ENCODE results near the gene PDE4B.
A peak's percentile ranks its signal among the peaks of the same experiment; 100 is the strongest.

PDE4B gene

DNA sequence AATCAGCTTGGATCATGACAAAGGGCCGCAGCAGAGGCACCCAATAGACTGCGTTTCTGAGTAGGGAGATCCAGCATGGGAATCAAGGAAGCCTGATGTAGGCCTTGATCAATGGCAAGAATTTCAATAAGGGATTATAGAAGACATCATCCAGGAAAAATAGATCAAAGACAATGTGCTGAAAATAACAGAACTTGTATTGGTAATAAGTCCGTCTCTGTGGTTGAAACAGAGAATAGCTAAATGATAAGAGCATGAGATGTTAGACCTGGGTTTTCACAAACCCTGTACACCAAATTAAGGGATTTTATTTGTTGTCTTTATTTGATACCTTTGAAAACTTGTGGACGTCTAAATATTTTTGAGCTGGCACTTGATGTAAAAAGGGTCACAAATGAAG lies 513.2 kb downstream of the PDE4B start:
- Histone ChIP-seq H3K4me2 (peak overlapping the region; percentile 71), H3K4me3 (IDR thresholded peaks at IDR 0.05; ENCODE audit: insufficient read depth, low read depth, low read length) (no peak overlapping the region), H3K36me3 (ENCODE audit: insufficient read depth) (no peaks in the 10 kb centered on the region), H4K20me1 (ENCODE audit: insufficient read depth) (no peaks in the 10 kb centered on the region), H2AFZ (ENCODE audit: low read depth) (no peak overlapping the region), H3K9ac (no peak overlapping the region), H3K4me1 (ENCODE audit: low read depth, poor library complexity, severe bottlenecking) (peaks cover 70% of the 10 kb centered on the region), H3K27ac (no peak overlapping the region; the same call in 1 of the 2 replicates), H3K79me2 (ENCODE audit: insufficient read depth, low read depth) (no peaks in the 10 kb centered on the region), H3K27me3 (ENCODE audit: insufficient read depth, low read depth) (no peaks in the 10 kb centered on the region)
- TF ChIP-seq, protein P1, sequence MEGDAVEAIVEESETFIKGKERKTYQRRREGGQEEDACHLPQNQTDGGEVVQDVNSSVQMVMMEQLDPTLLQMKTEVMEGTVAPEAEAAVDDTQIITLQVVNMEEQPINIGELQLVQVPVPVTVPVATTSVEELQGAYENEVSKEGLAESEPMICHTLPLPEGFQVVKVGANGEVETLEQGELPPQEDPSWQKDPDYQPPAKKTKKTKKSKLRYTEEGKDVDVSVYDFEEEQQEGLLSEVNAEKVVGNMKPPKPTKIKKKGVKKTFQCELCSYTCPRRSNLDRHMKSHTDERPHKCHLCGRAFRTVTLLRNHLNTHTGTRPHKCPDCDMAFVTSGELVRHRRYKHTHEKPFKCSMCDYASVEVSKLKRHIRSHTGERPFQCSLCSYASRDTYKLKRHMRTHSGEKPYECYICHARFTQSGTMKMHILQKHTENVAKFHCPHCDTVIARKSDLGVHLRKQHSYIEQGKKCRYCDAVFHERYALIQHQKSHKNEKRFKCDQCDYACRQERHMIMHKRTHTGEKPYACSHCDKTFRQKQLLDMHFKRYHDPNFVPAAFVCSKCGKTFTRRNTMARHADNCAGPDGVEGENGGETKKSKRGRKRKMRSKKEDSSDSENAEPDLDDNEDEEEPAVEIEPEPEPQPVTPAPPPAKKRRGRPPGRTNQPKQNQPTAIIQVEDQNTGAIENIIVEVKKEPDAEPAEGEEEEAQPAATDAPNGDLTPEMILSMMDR (conservative IDR thresholded peaks at IDR 0.05; ENCODE audit: low read depth, low read length): no peak

DNA sequence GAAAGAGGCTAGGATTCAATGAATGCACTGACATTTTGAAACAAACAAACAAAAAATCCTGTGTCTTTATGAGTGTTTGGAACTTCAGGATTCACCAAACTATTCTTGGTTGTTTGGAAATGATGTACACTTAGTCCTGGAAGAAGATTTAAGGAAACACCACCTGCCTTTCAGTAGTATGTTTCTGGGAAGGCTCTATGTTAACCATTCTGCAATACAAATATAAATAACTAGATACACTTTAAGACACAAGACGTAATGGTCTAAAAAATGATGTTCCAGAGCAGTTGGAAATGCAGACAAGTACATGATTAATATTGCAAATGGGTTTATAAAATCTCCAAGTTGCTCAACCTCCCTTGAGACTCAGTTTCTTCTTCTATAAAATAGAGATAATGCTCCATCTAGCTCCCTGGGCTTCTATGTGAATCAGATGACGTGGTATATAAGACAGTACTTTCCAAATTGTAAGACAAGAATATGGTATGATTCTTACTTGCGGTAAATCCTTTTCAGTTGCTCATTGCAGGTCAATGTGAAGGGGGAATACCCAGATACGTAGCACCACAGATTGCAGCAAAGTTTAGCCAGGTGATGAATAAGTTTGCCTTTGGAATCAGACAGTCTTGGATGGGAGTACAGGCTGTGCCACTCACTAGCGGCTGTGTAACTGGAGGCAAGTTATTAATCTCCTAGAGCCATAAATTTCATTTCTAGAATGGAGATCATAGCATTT lies 516.5 kb downstream of the PDE4B start:
- no peak overlapping the region for H3K27ac ChIP-seq
- no peak overlapping the region for H2AFZ ChIP-seq (ENCODE audit: low read depth)
- no peak overlapping the region for H3K9ac ChIP-seq
- H3K4me1 ChIP-seq (ENCODE audit: low read depth, poor library complexity, severe bottlenecking): peaks cover 38% of the 10 kb centered on the region
- H4K20me1 ChIP-seq (ENCODE audit: insufficient read depth): no peaks in the 10 kb centered on the region
- H3K4me2 ChIP-seq: no peak overlapping the region
- TF ChIP-seq, protein P1 (conservative IDR thresholded peaks at IDR 0.05; ENCODE audit: low read depth, low read length): no peak
- no peaks in the 10 kb centered on the region for H3K36me3 ChIP-seq (ENCODE audit: insufficient read depth)
- no peak overlapping the region for H3K4me3 ChIP-seq (IDR thresholded peaks at IDR 0.05; ENCODE audit: insufficient read depth, low read depth, low read length)
- no peaks in the 10 kb centered on the region for H3K27me3 ChIP-seq (ENCODE audit: insufficient read depth, low read depth)
- no peaks in the 10 kb centered on the region for H3K79me2 ChIP-seq (ENCODE audit: insufficient read depth, low read depth)

DNA sequence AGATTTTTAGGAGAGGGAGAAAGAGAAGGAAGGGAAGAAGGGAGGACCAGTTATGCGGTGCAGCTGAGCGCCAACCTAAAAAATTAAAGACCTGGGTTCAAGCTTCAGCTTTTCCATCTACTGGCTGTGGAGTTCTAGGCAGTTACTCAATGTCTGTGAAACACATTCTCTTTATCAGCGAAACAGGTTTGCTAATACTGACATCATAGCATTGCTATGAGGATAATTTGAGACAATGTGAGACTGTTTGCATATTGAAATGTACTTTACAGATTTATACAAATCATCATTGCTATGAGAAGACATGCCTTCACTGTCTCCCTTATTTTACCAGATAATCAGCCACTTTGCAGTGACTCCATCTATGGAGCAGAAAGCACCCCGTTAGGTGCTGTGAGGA lies 518.4 kb downstream of the PDE4B start:
- TF ChIP-seq, protein P1 (conservative IDR thresholded peaks at IDR 0.05; ENCODE audit: low read depth, low read length): no peak

DNA sequence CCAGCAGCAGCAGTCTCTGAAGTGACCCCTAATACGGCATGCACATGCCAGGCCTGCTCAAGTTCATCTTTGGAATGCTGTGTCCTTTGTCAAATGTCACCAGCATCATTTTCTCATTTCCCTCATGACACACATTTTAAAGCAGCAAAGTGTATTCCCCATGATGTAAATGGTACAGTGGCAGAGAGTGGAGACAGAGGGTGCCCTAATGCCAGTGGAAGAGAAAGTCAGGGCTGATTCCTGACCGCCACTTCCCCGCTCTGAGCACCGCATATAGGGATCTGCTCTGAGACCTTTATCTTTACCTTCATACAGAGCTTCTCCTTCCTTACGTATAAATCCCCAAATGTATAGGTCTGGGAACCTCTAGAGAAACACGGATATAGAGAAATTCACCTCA lies 518.9 kb downstream of the PDE4B start:
- TF ChIP-seq, protein P1 (conservative IDR thresholded peaks at IDR 0.05; ENCODE audit: low read depth, low read length): no peak
- Histone ChIP-seq H3K4me2 (no peak overlapping the region), H4K20me1 (ENCODE audit: insufficient read depth) (no peaks in the 10 kb centered on the region), H3K4me1 (ENCODE audit: low read depth, poor library complexity, severe bottlenecking) (peaks cover 13% of the 10 kb centered on the region), H3K4me3 (IDR thresholded peaks at IDR 0.05; ENCODE audit: insufficient read depth, low read depth, low read length) (no peak overlapping the region), H3K36me3 (ENCODE audit: insufficient read depth) (no peaks in the 10 kb centered on the region), H3K27ac (no peak overlapping the region), H2AFZ (ENCODE audit: low read depth) (no peak overlapping the region), H3K79me2 (ENCODE audit: insufficient read depth, low read depth) (no peaks in the 10 kb centered on the region), H3K9ac (no peak overlapping the region), H3K27me3 (ENCODE audit: insufficient read depth, low read depth) (no peaks in the 10 kb centered on the region)

More for the DNA sequence above, 518.4 kb downstream of the PDE4B start:
- no peak overlapping the region for H3K4me2 ChIP-seq
- H3K36me3 ChIP-seq (ENCODE audit: insufficient read depth): no peaks in the 10 kb centered on the region
- no peaks in the 10 kb centered on the region for H3K79me2 ChIP-seq (ENCODE audit: insufficient read depth, low read depth)
- no peak overlapping the region for H3K27ac ChIP-seq
- no peak overlapping the region for H3K9ac ChIP-seq
- H3K27me3 ChIP-seq (ENCODE audit: insufficient read depth, low read depth): no peaks in the 10 kb centered on the region
- no peak overlapping the region for H2AFZ ChIP-seq (ENCODE audit: low read depth)
- peaks cover 19% of the 10 kb centered on the region for H3K4me1 ChIP-seq (ENCODE audit: low read depth, poor library complexity, severe bottlenecking)
- H4K20me1 ChIP-seq (ENCODE audit: insufficient read depth): no peaks in the 10 kb centered on the region
- H3K4me3 ChIP-seq (IDR thresholded peaks at IDR 0.05; ENCODE audit: insufficient read depth, low read depth, low read length): no peak overlapping the region

Measured in KMS-11 (cell line).